GM19395 (cell line): ENCODE measurements around the gene DBET.
"Not testable (repeated sequence)": the region's sequence is repeated elsewhere in the genome, so short reads cannot be mapped to it uniquely, and the experiment has no call there.

Source experiments
- ATAC-seq: cut with Tn5 transposase; IDR thresholded peaks from one replicate; pipeline ENCODE4 v1.9.1; 2021; ENCODE audit warnings: mild to moderate bottlenecking, moderate library complexity; ENCODE audit not compliant: unreplicated experiment

The DBET gene

GRCh38 chr4:190049378-190050239 is 14.7 kb upstream of the DBET start:
- ATAC-seq = not testable (repeated sequence)

- ATAC-seq = not testable (repeated sequence)
Measured at GRCh38 chr4:190058997-190059396, 5.3 kb upstream of the DBET start.

DNA sequence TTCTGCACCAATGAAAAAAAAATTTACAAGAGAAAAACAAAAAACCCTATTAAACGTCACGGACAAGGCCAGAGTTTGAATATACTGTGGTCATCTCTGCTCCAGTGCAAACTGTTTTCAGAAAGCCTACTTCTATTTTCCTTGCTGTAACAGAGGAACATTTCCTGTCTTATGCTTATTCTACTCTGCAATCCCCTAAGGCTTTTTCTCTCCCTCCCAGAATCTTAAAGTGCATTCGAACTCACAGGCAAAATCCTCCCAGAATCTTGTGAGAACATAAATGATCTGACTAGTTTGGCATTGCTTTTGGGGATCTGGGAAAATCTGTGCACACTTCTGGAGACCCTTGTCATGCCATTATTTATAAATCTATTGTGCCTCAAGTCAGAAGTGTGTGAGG is 503 bp downstream of the DBET start:
- not testable (repeated sequence) for ATAC-seq

DNA sequence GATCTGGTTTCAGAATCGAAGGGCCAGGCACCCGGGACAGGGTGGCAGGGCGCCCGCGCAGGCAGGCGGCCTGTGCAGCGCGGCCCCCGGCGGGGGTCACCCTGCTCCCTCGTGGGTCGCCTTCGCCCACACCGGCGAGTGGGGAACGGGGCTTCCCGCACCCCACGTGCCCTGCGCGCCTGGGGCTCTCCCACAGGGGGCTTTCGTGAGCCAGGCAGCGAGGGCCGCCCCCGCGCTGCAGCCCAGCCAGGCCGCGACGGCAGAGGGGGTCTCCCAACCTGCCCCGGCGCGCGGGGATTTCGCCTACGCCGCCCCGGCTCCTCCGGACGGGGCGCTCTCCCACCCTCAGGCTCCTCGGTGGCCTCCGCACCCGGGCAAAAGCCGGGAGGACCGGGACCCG is 4.0 kb downstream of the DBET start:
- ATAC-seq = not testable (repeated sequence)

- ATAC-seq = not testable (repeated sequence)
Measured at GRCh38 chr4:190093052-190093451, 28.8 kb downstream of the DBET start.

GRCh38 chr4:190094031-190094430 is 29.7 kb downstream of the DBET start:
- ATAC-seq = not testable (repeated sequence)

DNA sequence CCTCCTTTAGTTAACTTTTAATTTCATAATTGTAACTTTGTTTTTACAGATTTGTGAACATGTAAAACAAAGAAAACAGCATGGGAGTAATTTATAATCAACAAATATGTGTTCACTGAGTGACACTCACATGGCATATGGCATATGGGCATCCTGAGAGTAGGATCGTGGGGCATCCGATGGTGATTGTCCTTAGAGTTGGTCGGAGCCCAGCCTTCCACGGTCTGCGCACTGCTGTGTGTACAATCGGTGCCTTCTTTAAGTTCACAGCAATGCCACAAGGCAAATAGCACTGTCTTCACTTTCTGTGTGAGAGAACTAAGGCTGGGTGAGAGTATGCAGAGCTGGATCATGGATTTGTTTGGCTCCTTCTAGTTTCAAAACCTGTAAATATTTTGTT is 31.0 kb downstream of the DBET start:
- not testable (repeated sequence) for ATAC-seq

DNA sequence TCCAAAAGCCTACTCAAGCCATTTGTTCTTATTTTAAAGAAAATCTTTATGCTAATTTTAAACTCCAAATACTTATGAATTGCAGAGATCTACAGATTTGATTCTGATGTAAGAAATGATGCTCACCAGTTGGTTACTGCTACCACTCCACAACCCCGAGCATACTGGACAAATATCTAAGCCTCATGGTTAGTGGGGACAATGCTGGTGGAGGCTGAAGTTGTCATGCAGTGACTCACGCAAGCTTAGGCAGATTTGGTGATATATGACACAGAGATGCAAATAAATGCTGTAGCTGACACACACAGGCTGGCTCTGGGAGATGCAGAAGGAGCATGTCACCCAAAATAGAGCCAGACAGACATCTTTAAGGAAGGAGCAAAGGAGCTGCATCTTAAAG is 35.3 kb downstream of the DBET start:
- not testable (repeated sequence) for ATAC-seq

DNA sequence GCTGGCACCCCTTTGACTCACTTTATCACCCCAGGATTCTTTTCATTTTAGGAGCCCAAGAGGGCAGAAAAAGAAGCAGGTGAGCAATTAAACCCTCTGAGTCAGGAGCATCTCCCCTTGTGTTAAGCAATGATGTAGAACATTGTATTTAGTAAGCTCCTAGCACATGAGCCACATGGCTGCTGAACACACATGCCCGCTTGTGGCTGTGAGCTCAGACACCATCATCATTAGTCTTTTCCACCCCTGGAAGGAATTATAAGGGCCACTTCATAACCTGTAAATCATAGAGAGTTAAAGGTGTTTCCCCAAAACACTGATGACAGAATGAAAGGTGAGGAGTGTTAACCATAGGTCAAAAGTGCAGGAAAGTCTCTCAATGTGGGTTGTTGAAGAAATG is 37.2 kb downstream of the DBET start:
- ATAC-seq = not testable (repeated sequence)

- not testable (repeated sequence) for ATAC-seq
Measured at GRCh38 chr4:190106191-190106590, 41.9 kb downstream of the DBET start.

DNA sequence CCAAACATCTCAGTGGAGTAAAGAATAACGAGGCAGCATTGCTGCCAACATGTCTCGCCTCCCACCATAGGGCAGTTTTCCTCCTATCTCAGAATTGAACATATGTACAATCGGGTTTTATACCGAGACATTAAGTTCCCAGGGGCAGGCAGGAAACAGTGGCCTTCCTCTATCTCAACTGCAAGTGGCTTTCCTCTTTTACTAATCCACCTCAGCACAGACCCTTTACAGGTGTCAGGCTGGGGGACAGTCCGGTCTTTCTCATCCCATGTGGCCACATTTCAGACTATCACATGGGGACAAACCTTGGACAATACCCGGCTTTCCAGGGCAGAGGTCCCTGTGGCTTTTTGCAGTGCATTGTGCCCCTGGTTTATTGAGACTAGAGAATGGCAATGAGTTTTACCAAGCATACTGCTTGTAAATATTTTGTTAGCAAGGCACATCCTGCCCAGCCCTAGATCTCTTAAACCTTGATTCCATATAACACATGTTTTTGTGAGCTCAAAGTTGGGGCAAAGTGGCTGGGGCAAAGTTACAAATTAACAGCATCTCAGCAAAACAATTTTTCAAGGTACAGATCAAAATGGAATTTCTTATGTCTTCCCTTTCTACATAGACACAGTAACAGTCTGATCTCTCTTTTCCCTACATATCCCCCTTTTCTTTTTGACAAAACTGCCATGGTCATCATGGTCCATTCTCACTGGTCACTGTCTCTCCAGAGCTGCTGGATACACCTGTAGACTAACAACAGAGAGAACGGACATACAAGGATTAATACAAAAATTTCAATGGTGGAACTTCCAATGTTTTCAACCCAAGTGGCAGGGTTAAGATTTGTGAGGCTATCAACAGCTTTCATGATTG is 42.5 kb downstream of the DBET start:
- ATAC-seq = not testable (repeated sequence)

DNA sequence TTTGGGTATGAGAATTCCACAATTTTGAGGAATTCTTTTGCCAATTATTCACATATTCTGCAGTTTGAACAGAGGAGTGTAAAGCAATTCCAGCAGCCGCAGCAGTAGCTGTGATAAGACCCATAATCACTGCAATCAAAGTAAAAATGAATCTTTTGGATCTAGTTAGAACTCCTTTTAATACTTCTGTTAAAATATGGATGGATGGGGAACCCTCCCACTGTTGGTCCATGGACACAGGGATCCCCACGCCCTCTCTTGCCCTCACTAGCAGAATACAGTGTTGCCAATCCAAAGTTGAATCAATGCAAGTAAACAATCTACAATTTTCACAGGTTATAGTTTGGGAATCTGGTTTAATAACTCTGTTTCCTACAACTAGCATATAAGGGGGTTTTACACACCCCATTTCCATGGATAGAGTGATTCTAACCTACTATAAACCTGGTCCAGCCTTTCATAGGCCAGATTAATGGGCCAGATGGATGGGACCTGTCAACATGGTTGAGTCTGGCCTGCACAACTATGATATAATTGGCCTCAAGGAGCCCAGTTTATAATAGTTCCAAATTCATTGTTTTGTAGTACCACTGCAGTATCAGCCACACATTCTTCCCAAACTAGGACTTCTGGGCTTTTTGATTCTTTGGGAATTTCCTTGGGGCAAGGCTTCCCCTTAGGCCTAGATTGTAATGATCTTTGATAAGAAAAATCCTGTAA is 43.6 kb downstream of the DBET start:
- not testable (repeated sequence) for ATAC-seq

- ATAC-seq = not testable (repeated sequence)
Measured at GRCh38 chr4:190108756-190109155, 44.5 kb downstream of the DBET start.

- ATAC-seq = not testable (repeated sequence)
Measured at GRCh38 chr4:190109390-190110011, 45.2 kb downstream of the DBET start.

- ATAC-seq = not testable (repeated sequence)
Measured at GRCh38 chr4:190110033-190110432, 45.7 kb downstream of the DBET start.

DNA sequence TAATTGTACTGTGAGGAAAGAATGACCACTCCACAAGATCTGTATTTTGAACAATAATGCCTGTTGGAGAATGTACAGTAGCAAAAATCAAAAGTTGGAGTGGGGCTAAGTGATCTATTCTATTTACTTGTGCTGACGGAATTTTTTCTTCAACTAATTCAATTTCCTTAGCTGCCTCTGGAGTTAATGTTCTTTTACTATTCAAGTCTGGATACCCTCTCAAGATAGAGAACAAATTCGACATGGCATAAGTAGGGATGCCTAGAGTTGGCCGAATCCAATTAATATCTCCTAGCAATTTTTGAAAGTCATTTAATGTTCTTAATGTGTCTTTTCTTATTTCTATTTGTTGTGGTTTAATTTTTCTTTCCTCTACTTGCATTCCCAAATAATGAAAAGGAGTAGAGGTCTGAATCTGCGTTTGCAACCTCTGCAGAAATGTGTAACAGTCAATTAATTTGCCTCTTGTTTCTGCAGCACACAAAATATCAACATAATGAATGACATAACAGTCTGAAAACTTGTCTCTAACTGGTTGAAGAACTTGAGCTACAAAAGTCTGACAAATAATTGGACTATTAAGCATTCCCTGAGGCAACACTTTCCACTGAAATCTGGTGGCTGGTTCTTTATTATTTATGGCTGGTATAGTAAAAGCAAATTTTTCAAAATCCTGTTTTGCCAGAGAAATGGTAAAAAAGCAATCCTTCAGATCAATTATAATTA is 46.4 kb downstream of the DBET start:
- not testable (repeated sequence) for ATAC-seq

DNA sequence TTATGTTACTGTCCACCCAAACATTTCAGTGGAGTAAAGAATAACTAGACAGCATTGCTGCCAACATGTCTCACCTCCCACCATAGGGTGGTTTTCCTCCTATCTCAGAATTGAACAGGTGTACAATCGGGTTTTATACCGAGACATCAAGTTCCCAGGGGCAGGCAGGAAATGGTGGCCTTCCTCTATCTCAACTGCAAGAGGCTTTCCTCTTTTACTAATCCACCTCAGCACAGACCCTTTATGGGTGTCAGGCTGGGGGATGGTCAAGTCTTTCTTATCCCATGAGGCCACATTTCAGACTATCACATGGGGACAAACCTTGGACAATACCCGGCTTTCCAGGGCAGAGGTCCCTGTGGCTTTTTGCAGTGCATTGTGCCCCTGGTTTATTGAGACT is 48.6 kb downstream of the DBET start:
- not testable (repeated sequence) for ATAC-seq

GRCh38 chr4:190114991-190115390 is 50.7 kb downstream of the DBET start:
- ATAC-seq = not testable (repeated sequence)
